ENCODE measurements around the gene DACH1. TPM values are rescaled to one million over a fixed set of nuclear protein-coding genes. Genes with fewer than 3 reads are reported as not detected.

Gene DACH1
- total RNA-seq, 1 donor from 2014 or later = 8.1 TPM

GRCh38 chr13:71808708-71809107 is 58.3 kb downstream of the DACH1 start:
- H3K36me3 ChIP-seq = no peaks in the 10 kb centered on the region
- no peak for TF ChIP-seq CTCF (IDR thresholded peaks at IDR 0.05)
- intact Hi-C loops (cut with DNase I) = no loop called here
- no peak overlapping the region for H3K4me3 ChIP-seq
- DNase-seq (no peak), ATAC-seq (no peak)
- no peaks in the 10 kb centered on the region for H3K27me3 ChIP-seq (ENCODE audit: low read depth)
- no peaks in the 10 kb centered on the region for H3K4me1 ChIP-seq
- no peaks in the 10 kb centered on the region for H3K9me3 ChIP-seq
- no peak overlapping the region for H3K27ac ChIP-seq

DNA sequence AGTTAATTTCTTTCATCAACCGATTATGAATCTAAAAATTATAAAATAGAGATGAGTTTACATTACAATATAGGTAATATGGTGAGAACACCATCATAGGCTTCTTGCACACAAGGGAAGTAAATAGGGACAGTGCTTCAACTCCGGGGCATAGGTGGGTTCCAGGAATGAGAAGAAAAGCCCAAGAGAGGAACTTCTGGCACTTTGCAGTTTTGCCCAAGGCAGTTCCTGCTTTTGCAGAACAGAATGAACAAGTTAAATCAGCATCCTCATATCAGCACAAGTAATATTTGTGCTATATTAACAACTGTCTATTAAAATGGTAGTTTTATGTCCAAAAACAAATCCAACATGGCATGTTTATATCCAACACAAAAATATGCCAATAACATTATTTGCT is 60.1 kb downstream of the DACH1 start:
- DNase-seq = no peak
- H3K27ac ChIP-seq = no peak overlapping the region
- intact Hi-C loops (cut with DNase I) = no loop called here
- peaks cover 3% of the 10 kb centered on the region for H3K4me1 ChIP-seq
- TF ChIP-seq CTCF (IDR thresholded peaks at IDR 0.05) = no peak
- H3K9me3 ChIP-seq = no peaks in the 10 kb centered on the region
- no peaks in the 10 kb centered on the region for H3K36me3 ChIP-seq
- H3K4me3 ChIP-seq = no peak overlapping the region
- no peak for ATAC-seq
- no peaks in the 10 kb centered on the region for H3K27me3 ChIP-seq (ENCODE audit: low read depth)

- Histone ChIP-seq H3K4me1 (peaks cover 8% of the 10 kb centered on the region), H3K27me3 (ENCODE audit: low read depth) (no peaks in the 10 kb centered on the region), H3K27ac (no peak overlapping the region), H3K4me3 (no peak overlapping the region), H3K9me3 (no peaks in the 10 kb centered on the region), H3K36me3 (no peaks in the 10 kb centered on the region)
- DNase-seq (no peak), ATAC-seq (no peak)
- intact Hi-C loops (cut with DNase I) = no loop called here
- no peak for TF ChIP-seq CTCF (IDR thresholded peaks at IDR 0.05)
Measured at GRCh38 chr13:71803066-71803465, 63.9 kb downstream of the DACH1 start.

- intact Hi-C loops (cut with DNase I) = no loop called here
- ATAC-seq = no peak
Measured at GRCh38 chr13:71801781-71802180, 65.2 kb downstream of the DACH1 start.

GRCh38 chr13:71801165-71801760 is 65.7 kb downstream of the DACH1 start:
- intact Hi-C loops (cut with DNase I) = no loop called here
- Histone ChIP-seq H3K27me3 (ENCODE audit: low read depth) (no peaks in the 10 kb centered on the region), H3K27ac (no peak overlapping the region), H3K4me1 (peaks cover 8% of the 10 kb centered on the region), H3K4me3 (no peak overlapping the region), H3K36me3 (no peaks in the 10 kb centered on the region), H3K9me3 (no peaks in the 10 kb centered on the region)
- DNase-seq = no peak
- TF ChIP-seq CTCF (IDR thresholded peaks at IDR 0.05) = no peak
- no peak for ATAC-seq

More at GRCh38 chr13:71801781-71802180, 65.2 kb downstream of the DACH1 start:
- no peak overlapping the region for H3K4me3 ChIP-seq
- no peaks in the 10 kb centered on the region for H3K36me3 ChIP-seq
- DNase-seq = no peak
- no peaks in the 10 kb centered on the region for H3K27me3 ChIP-seq (ENCODE audit: low read depth)
- H3K4me1 ChIP-seq = peaks cover 8% of the 10 kb centered on the region
- no peak overlapping the region for H3K27ac ChIP-seq
- H3K9me3 ChIP-seq = no peaks in the 10 kb centered on the region
- no peak for TF ChIP-seq CTCF (IDR thresholded peaks at IDR 0.05)
